HL-60/S4 (cell line): ENCODE data around the gene S100A13.
"Not testable (repeated sequence)": the region's sequence is repeated elsewhere in the genome, so short reads cannot be mapped to it uniquely, and the experiment has no call there.

Source experiments
- in situ Hi-C: fragments of 300-500 bp; cut with MboI; formaldehyde crosslinking; loops from 2 replicates; pipeline ENCODE4 v1.14.3; 2022; ENCODE audit warnings: low sequenced_read_pairs

S100A13 gene

DNA sequence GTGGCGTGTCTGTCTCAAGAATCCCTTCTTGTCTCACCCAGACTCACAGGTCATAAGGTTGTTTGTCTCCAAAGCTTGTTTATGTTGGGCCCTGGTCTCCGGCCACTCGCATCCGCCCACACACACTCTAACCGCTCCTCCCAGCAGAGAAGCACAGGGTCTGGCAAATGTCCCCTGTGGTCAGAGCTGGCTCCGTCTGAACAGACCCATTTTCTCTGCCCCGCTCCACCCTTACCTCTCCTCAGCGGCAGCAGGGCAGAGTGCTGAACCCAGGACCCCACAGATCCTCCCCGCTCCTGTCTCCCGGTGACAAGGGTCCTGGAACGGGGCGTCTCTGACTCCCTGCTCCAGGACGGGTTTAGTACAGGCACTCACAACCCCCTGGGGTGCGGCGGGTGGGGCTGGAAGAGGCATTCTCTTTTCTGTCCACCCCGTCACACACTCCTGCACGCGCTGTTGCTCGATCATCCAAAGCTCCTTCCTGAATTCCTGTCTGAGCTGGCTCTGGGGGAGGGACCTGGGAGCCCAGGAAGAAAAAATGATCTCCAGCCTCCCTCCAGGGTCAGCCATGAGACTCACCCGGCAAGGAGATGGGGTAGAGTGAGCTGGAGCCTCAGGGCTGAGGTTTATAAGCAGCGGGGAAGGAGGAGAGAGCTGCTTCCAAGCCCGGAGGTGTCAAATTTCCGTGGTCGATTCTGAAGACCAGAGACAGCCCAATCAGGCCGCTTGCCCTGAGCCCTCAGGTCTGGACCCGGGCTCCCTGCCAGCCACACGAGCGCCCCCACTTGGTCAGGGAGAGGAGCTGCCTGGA, at the start of gene S100A13:
Gene S100A13 (minus strand): TSS at position 602 of the 811 bp plus-strand sequence. CDS start 1,033 bp downstream, outside the sequence.
- in situ Hi-C loops, result loop anchor here (10.0 kb wide), 1 partner anchor 52 kb away; no protein-coding TSS in a partner anchor

DNA sequence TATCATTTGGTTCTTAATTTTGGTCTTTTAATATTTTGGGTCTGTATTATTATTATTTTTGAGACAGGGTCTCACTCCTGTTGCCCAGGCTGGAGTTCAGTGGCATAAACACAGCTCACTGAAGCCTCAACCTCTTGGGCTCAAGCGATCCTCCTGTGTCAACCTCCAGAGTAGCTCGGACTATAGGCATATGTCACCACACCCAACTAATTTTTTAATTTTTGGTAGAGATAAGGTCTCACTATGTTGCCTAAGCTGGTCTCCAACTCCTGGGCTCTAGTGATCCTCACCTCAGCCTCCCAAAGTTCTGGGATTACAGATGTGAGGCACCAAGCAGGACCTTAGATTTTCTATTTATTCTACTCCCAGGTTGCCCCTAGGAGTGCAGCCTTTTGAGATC, 46.2 kb upstream of the S100A13 start:
- in situ Hi-C loops, result no loop called here

DNA sequence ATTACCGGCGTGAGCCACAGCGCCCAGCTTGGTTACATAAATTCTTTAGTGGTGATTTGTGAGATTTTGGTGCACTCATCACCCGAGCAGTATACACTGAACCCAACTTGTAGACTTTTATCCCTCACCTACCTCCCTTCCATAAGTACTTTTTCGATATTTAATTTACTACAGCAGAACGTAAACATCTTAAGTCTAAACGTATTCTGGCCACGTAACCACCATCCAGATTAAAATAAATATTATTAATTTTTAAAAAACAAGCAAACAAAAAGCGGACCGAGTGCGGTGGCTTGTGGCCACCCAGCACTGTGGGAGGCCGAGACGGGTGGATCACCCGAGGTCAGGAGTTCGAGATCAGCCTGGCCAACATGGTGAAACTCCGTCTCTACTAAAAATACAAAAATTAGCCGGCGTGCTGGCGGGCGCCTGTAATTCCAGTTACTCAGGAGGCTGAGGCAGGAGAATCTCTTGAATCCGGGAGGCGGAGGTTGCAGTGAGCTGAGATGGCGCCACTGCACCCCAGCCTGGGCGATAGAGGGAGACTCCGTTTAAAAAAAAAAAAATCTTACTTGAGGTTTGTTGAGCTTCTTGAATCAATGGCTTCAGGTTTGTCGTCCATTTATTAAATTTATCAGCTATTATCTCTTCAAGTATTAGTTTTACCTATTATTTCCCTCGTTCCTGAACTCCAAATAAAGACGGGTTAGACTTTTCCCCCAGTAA, 44.5 kb upstream of the S100A13 start:
- in situ Hi-C loops, result not testable (repeated sequence)

DNA sequence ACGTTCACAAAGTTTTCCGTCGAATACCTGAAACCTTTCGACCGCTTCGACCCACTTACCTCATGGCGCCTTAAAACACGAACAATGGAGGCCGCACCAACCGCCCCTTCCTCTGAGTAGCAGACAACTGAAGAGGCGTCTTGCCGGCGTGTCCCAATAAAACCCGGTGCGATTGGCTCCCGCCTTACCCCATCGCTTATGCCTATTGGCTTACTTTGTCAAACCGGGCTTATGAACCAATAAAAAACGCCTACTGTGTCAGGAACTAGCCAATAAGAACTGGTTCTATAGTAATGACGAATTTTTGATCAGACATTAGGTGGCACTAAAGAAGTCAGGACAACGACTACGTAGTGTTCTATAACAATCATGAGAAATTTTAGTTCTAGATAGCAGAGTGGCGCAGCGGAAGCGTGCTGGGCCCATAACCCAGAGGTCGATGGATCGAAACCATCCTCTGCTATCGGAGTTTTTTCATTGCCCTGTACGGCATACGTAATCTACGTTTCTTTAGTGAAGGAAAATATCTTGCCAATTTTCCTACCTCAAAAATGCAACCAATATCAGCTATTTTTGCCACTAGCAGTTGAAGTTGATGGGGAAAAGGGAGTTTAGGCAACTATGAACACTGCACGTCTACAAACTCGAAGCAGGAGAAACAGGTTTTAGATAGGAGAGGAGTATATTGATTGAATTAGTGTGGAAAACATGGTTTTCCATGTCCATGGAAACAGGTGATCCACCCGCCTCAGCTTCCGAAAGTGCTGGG, 43.7 kb upstream of the S100A13 start, which contains the start of gene ILF2:
Gene ILF2 (minus strand): TSS at position 135 of the 769 bp plus-strand sequence. CDS start 71 bp downstream, at position 64.
- in situ Hi-C loops, result no loop called here

DNA sequence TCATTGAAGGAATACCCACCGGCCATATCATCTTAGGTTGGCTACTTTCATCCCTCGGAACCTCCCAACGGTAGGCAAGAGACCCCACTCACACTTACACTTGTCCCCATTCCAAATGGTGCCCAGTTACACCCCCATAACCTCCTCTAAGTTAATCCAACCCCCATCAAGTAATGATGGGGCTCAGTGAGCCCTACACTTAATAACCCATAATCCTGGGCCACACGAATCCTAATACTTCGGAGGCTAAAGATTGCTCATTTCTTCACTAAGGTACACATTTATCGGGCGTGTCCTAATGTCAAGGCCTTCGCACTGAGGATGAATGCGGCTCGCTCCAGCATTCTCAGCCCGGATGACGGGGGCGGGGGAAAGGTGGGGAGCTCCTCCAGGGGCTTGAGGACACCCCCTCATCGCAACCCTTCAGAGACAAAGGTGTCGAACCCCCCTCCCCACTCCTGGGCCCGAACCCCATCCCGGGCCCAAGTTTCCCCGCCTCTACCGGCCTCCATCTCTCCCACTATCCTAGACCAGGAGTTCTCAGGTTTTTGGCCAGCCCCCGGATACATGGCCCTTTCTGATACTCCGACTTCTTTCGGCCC, 43.1 kb upstream of the S100A13 start:
- in situ Hi-C loops, result no loop called here

DNA sequence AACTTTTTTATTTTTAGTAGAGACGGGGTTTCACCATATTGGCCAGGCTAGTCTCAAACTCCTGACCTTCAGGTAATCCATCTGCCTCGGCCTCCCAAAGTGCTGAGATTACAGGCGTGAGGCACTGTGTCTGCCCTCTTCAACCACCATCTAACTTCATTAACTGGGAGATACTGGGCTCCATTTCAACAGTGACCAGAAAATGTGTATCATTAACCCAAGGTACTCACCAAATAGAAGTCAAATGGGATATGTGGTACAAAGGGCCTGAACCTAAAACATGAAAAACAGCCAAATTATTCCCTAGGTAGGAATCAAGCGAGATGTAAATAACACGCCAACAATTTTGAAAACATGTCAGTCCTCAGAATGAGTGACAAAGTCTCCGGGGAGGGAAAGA, 42.3 kb upstream of the S100A13 start:
- in situ Hi-C loops, result no loop called here

DNA sequence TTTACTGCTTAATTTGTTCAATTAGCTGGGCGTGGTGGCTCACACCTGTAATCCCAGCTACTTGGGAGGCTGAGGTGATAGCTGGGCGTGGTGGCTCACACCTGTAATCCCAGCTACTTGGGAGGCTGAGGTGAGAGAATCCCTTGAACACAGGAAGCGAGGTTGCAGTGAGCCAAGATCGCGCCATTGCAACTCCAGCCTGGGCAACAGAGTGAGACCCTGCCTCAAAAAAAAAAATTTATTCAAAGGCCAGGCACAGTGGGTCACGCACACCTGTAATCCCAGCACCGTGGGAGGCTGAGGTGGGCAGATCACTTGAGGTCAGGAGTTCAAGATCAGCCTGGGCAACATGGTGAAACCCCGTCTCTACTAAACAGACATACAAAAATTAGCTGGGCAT, 41.4 kb upstream of the S100A13 start:
- in situ Hi-C loops, result not testable (repeated sequence)

DNA sequence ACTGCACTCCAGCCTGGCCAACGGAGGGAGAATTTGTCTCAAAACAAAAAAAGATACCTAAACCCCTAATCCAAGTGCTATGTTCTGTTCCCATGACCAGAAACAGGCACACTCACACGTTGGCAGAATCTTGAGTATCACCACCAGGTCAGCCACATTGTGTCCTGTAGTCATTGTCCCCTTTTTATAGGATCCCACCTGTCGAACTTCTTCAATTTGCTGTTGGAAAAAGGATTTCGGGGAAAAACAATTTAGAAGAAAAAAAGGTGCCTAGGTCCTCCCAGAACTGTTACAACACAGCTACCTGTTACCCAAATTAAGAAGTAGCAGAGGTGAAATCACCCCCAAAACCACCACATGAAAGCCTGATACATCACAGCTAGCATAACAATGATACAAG, 40.1 kb upstream of the S100A13 start:
- in situ Hi-C loops, result no loop called here

DNA sequence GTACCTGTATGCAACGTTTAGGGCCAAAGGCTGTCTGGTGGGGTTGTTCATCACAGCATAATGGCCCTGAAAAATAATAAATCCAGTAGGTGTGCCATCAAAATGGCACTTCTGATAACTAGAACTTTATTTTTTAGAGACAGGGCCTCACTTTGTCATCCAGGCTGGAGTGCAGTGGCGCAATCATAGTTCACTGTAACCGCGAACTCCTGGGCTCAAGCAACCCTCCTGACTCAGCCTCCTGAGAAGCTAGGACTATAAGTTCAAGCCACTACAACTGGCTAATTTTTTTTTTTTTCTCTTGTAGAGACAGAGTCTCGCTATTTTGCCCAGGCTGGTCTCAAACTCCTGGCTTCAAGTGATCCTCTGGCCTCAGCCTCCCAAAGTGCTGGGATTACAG, 35.9 kb upstream of the S100A13 start:
- in situ Hi-C loops, result no loop called here

DNA sequence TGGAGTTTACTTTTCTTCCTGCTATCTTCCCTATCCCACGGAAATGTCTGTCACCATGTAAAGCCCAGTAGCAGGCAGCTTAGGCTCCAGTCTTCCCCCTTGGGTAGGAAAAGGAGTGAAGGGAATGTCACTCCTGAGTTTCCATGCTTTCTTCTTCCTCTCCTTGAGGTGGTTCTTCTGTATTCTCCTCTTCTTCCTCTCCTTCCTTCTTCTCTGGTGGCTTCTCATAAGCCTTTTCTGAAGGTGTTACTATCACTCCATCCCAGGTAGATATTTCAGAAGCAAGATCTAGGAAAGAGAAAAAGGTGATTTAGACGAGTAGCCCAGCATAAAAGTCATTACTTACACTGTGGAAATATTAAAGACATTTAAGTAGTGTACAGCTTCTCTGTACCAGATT, 35.0 kb upstream of the S100A13 start:
- in situ Hi-C loops, result no loop called here

DNA sequence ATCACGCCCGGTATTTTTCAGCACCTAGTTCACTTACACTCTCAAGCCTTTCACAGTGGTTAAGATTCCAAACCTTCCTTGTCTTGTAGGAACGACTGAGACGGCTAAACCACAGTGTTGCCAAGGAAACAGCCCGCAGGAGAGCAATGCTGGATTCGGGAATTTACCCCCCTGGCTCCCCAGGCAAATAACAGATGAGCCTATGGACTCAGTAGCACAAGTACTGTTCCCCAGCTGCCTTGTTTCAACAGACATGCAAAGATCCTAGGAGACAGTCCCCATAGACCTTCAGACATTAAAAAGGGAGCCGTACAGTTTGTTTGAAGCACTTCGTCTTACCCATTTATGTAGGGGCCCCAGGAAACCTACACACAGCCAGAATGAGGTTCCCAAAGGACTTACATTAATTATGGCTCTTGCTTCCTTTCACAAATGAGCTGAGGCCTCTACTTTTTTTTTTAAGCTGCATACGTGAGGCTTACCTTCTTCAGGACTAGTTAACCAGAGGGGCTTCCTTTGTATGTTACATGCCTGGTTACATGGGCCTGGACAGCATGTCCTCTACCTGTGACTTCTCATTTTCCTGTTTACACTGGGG, 33.9 kb upstream of the S100A13 start:
- in situ Hi-C loops, result no loop called here

DNA sequence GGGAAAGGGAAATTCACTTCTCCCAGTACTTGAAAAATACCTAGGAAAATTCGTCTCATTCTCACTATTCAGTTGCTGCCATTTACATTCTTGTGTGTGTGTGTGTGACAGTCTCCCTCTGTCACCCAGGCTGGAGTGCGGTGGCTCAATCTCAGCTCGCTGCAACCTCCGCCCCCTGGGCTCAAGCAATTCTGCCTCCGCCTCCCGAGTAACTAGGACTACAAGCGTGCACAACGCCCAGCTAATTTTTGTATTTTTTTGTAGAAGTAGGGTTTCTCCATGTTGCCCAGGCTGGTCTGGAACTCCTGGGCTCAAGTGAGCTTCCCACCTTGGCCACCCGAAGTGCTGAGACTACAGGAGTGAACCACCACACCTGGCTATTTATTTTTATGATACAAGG, 32.4 kb upstream of the S100A13 start:
- in situ Hi-C loops, result no loop called here

DNA sequence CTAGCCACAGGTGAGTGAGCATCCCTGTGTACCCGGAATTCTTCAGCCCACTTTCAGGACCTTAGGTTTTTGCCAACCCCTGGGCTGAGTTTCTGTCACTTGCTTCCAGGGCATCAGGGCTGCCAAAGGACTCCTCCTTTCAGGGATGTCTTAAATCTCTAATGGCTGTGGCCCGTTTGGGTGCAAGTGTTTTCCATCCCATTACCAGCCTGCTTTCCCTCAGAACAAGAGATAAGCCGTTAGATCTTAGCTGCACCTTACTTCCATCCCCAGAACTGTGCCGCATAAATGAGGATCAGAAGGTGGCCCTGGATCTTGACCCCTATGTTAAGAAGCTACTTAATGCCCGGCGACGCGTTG, 31.9 kb upstream of the S100A13 start:
- in situ Hi-C loops, result no loop called here

DNA sequence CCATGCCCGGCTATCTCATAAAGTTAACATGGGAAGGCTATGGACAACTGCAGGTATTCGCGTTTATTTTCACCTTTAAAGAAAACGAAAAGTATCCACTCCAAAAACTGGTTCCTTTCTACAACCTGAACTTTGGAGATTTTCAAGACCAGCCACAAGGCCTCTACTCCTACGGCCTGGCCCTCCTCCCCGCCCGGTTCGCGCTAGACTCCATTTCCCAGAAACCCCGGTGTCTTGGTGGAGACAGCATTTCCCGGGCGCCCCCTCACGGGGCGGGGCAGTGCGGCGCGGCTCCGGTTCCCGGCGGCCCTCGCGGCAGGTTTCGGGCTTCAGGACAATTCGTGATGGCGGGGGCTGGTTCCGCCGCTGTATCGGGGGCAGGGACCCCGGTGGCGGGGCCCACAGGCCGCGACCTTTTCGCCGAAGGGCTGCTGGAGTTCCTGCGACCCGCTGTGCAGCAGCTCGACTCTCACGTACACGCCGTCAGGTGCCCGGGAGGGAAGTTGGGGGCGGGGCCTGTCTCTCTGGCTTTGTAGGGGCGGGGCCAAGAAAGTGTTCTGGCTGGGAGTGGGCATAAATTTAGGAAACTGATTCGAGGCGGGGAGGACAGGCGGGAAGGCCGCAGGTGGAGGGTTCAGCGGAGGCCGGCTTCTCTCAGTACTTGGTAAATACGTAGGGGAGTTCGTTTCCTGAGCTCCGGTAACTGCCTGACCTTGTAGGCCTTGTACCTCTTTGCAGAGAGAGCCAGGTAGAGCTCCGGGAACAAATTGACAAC, 31.3 kb upstream of the S100A13 start, which contains the start of gene SNAPIN:
Gene SNAPIN (plus strand): TSS at position 304 of the 775 bp plus-strand sequence. CDS start 41 bp downstream, at position 345.
- in situ Hi-C loops, result no loop called here

DNA sequence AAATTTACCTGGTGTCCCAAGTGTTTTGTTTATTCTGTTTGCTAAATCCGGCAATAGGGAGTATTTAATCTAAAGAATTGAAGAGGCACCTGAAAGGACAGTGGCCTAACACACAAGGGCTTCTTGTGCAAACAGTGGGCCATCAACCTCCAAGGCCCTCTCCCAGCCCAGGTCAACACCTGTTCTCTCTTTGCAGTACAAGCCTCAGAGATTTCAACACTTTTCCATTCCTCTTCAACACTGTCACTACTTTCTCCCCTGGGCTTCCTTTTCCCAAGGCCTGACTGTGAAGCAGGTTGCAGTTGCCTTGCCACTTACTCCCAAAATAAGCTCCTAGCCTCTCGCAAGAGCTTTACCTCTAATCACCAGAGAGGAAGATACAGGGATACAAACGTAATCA, 28.0 kb upstream of the S100A13 start:
- in situ Hi-C loops, result no loop called here

DNA sequence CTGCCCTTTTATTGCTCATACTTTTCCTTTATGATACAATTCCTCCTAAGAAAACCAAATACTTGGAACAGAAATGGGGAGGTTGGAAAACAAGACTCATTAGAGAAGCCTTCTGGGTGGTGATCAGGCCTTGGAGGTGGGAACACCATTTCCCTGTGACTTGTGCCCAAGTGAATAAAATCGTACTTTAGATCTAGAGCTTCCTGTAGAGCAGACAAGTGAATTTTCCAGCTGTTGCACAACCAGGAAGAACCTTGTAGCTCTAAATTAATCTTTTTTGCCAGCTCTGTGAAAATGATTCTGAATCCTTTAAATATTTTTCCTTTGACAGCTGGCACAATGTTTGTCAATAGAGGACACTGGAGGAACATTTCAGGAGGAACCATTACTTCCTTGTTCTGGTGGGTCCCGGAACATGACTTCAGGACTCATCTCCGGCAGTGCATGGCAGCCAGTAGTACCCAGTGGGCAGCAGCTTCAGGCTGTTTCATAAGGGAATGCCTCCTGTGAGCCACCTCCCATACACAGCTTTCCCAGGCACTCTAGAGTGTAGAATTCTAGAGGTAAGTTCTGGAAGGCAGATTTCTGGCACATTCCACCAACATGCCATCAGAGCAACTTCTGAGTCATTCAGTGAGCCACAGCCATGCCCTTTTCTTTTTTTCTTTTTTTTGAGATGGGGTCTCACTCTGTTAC, 25.6 kb upstream of the S100A13 start:
- in situ Hi-C loops, result no loop called here

DNA sequence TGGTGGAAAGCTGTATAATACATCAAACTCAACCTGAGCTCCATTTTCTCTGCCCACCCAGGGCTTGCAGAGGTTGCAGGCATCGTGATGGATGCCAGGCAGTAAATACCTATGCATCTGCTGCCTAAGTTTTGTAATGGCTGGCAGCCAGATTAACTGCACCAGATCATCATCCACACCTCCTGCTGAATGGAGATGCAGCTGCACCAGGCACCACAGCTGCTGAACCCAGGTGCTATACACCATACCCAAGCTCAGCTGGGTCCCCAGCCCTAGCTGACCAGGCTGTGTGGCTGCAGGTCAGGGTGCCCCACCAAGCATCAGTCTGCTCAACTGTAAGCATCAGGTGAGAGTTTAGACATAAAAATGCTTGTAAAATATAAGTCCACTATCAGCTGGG, 24.5 kb upstream of the S100A13 start:
- in situ Hi-C loops, result no loop called here

DNA sequence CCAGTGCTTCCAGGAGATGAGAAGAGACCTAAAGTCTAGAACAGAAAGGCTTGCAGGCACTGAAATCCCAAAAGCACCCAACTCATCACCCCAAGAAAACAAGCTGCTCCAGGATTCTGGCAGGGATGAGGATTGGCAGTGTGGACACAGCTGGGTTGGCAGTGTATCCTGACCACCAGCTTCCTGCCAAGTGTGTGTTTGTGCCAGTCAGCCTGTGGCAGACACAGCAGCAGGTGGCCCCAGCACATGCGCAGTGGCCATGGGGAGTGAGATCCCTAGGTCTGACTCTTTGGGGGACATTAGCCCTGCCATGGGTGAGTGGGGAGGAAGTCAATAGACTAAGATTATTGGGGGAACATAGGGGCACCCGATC, 22.5 kb upstream of the S100A13 start:
- in situ Hi-C loops, result no loop called here
